IPS-18c (cell line): Measurements from ENCODE around the gene SLC16A7.
"Not testable (repeated sequence)": the region's sequence is repeated elsewhere in the genome, so short reads cannot be mapped to it uniquely, and the experiment has no call there.

Experiments
- H3K4me3 ChIP-seq: 2 replicates; pipeline ENCODE4 v1.7.0; 2013; ENCODE audit warnings: low read depth, mild to moderate bottlenecking, low read length, moderate library complexity; ENCODE audit not compliant: insufficient read depth
- H3K9me3 ChIP-seq: one replicate; pipeline ENCODE4 v1.6.1; 2013; ENCODE audit warnings: mild to moderate bottlenecking, low read length, moderate library complexity; ENCODE audit not compliant: control insufficient read depth, insufficient read depth

SLC16A7 gene

DNA sequence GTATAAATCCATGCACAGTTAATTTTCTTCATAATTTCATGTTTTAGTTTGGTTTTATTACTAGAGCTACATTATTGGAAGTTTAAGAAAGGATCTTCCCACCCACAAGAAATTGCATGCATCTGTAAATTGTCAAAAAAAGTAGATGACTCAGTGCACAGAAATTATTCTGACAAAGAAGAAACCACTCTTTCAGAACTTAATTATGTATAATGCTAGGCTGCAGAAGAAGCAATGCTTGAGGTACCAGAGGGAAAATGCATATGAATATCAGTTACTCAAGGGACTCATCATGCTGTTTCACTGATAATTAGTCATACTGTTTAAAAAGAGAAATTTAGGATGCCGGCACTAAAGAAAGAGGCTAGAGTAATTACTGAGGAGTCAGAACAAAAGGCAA, 147.0 kb downstream of the SLC16A7 start:
- no peak overlapping the region for H3K4me3 ChIP-seq
- H3K9me3 ChIP-seq: no peaks in the 10 kb centered on the region

GRCh38 chr12:59744564-59744963, 148.7 kb downstream of the SLC16A7 start:
- Histone ChIP-seq H3K4me3 (no peak overlapping the region), H3K9me3 (no peaks in the 10 kb centered on the region)

DNA sequence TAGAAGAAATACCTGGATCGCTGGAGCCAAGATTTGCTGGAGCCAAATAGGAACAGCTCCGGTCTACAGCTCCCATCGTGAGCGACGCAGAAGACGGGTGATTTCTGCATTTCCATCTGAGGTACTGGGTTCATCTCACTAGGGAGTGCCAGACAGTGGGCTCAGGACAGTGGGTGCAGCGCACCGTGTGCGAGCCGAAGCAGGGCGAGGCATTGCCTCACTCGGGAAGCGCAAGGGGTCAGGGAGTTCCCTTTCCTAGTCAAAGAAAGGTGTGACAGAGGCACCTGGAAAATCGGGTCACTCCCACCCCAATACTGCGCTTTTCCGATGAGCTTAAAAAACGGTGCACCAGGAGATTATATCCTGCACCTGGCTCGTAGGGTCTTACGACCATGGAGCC, 155.3 kb downstream of the SLC16A7 start:
- not testable (repeated sequence) for H3K4me3 ChIP-seq, H3K9me3 ChIP-seq

DNA sequence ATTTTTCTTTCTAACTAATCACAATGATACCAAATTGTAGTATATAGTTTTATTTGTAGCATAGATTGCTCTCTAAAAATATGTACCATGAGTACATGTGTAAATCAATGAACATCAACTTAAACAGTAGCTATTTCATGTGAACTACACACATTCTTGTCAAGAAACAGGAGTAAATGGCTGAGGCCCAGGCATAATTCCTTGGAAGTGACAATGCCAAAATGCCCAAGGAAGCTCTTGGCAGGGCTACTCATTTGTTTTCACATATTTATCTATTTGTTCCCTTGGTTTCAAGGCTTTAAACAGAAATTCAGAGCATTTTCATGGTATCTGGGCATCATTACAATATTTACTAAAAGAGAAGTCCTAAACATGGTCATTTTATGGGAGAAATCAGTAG, 165.7 kb downstream of the SLC16A7 start:
- no peak overlapping the region for H3K4me3 ChIP-seq

DNA sequence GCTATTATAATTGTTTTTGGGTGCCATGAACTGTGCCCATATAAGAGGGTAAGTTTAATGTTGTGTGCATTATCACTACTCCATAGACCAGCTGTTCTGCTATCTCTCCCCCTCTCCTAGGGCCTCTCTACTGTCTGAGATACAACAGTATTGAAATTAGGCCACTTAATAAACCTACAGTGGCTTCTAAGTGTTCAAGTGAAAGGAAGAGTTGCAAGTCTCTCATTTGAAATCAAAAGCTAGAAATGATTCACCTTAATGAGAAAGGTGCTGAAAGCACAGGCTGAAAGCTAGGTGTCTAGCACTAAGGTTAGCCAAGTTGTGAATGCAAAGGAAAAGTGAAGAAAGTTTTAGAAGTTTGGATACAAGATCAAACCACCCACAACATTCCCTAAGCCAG, 168.0 kb downstream of the SLC16A7 start:
- Histone ChIP-seq H3K4me3 (no peak overlapping the region), H3K9me3 (no peaks in the 10 kb centered on the region)

More for the DNA sequence above, 165.7 kb downstream of the SLC16A7 start:
- no peaks in the 10 kb centered on the region for H3K9me3 ChIP-seq

GRCh38 chr12:59768031-59768430, 172.2 kb downstream of the SLC16A7 start:
- Histone ChIP-seq H3K9me3 (no peaks in the 10 kb centered on the region), H3K4me3 (no peak overlapping the region)

DNA sequence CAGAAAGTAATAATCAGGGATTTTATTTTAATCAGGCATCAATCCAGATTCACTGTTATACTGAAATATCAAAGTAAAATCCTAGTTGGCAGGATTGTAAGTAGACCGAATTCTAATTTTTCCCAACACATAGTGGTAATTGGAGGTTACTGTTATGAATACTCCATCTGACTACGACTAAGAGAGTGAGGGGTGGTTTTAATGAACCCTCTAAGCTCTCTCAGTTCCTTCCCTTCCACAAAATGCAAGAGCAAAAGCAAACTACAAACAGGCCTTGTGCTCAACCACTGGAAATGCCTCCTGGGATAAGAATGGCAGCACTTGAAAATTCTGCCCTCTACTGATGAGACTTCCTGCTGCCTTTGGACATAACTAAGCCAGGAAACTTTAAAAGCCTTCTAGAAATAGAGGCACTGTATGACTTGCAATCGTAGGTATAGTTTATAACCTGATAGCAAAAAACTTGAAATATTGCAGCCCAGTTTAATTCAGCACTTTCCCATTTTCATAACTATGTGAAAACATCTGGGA, 184.8 kb downstream of the SLC16A7 start:
- no peaks in the 10 kb centered on the region for H3K9me3 ChIP-seq
- no peak overlapping the region for H3K4me3 ChIP-seq

GRCh38 chr12:59787610-59788009, 191.8 kb downstream of the SLC16A7 start:
- Histone ChIP-seq H3K9me3 (no peaks in the 10 kb centered on the region), H3K4me3 (no peak overlapping the region)

DNA sequence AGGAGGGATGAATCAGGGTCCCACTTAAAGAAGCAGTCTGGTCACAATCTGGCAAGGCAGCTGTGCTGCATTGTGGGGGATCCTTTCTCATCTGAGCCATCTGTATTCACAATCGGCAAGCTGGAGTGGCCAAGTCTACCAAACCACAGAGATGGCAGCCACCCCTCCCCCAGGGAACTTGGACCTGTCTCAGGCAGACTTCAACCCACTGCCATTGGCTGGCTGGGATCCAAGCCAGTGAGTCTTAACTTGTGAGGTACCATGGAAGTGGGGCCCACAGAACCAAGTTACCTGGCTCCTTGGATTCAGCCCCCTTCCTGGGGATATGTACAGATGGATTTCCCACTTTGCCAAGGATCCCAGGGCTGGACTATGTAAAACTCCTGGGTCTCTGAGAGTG, 196.8 kb downstream of the SLC16A7 start:
- Histone ChIP-seq H3K4me3 (no peak overlapping the region), H3K9me3 (no peaks in the 10 kb centered on the region)

- Histone ChIP-seq H3K9me3 (no peaks in the 10 kb centered on the region), H3K4me3 (no peak overlapping the region)
Measured at GRCh38 chr12:59803735-59804134, 207.9 kb downstream of the SLC16A7 start.

GRCh38 chr12:59808317-59808910, 212.6 kb downstream of the SLC16A7 start:
- no peaks in the 10 kb centered on the region for H3K9me3 ChIP-seq

DNA sequence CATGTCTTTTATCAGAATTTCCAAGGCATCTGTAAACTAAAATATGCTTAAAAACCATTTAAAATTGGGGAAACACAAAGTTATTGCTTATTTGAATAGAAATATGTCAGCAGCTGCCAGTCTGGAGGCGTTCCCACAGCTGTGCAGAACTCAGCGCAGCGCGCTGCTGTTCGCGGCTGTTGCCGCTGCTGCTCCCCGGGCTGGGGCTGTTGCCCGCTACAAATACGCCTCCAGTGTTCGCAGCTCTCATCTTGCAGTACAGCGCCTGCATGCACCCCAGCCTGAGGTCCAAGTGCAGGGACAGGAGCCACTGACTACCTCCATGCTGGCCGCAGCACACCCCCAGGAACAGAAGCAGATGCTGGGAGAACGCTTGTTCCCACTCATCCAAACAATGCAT, 216.2 kb downstream of the SLC16A7 start:
- no peaks in the 10 kb centered on the region for H3K9me3 ChIP-seq
- H3K4me3 ChIP-seq: no peak overlapping the region

More at GRCh38 chr12:59808317-59808910, 212.6 kb downstream of the SLC16A7 start:
- H3K4me3 ChIP-seq: no peak overlapping the region

DNA sequence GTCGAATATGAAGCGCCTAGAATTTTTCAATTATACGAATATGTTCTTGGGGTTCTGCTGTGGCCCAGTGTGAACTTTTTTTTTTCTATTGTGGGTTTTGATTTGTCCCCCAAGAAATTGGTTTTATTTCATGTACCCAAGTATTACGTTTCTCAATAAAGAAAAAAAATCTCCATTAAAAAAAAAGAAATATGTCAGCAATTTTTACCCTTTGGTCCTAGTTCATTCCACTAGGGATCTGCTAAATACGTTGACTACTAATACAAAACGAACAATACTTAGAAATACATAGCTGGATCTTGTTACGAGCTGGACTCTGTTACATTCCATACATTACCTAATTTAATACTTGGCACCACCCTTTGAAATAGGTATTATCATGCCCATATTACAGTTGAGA, 216.9 kb downstream of the SLC16A7 start:
- Histone ChIP-seq H3K4me3 (no peak overlapping the region), H3K9me3 (no peaks in the 10 kb centered on the region)

DNA sequence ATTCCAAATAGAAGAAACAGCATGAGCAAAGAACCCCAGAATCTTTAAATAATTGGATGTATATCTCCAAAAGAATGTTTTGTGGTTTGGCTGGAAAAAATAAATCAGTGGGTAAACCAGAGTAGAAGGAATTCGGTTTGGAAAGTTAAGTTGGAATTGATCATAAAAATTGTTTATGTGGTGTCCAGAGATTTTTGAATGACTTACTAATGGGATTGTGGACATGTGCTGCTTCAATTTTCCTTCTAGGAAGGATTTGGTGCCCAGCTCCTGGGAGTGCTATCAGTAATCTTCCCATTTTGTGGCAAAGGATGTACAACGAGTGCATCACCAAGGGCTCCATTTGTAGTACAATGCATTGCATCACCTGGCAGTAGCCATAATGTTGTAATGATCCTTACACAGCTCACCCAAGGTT, 224.8 kb downstream of the SLC16A7 start:
- H3K9me3 ChIP-seq: no peaks in the 10 kb centered on the region
- no peak overlapping the region for H3K4me3 ChIP-seq

DNA sequence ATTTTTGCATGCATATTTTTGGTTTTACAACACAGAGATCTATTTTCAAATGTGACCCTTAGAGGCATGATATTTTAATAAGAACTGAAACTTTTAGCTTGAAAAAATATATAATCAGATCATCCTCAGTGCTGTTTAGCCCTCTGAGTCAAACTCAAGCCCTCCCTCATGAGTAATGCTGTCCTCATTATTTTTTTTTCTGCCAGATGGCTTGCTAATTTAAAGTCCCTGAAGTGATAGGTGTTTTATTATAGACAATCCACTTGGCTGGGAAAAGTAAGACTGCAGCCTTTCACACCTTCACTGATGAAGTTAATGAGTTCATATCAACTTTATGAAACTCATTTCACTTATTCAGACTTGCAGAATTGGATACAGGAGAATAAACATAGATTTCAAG, 227.7 kb downstream of the SLC16A7 start:
- Histone ChIP-seq H3K4me3 (no peak overlapping the region), H3K9me3 (no peaks in the 10 kb centered on the region)

DNA sequence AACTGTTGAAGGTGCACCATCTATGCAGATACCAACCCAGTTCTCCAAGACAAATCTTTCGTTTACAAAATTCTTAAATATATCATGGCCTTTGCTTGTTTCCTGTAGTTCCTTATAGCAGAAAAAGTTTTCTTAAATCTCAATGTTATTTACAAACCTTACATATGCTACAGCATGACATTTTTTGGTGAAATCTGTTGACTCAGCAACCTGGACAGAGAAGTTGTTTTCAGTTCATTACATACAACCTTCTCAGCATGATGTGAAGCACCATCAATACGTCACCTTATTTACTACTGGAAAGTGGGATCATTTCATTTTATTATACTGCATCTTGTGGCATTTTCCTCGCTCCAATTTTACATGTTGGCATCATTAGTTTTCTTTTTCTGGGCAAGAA, 231.9 kb downstream of the SLC16A7 start:
- no peaks in the 10 kb centered on the region for H3K9me3 ChIP-seq

GRCh38 chr12:59828521-59828920, 232.7 kb downstream of the SLC16A7 start:
- no peak overlapping the region for H3K4me3 ChIP-seq
- H3K9me3 ChIP-seq: no peaks in the 10 kb centered on the region

More for the DNA sequence above, 231.9 kb downstream of the SLC16A7 start:
- no peak overlapping the region for H3K4me3 ChIP-seq

- H3K4me3 ChIP-seq: no peak overlapping the region
Measured at GRCh38 chr12:59833408-59833807, 237.6 kb downstream of the SLC16A7 start.

More at GRCh38 chr12:59833408-59833807, 237.6 kb downstream of the SLC16A7 start:
- H3K9me3 ChIP-seq: no peaks in the 10 kb centered on the region
